Loucy (cell line): Measurements from ENCODE around the gene CHCHD5.
"Not testable (repeated sequence)": the region's sequence is repeated elsewhere in the genome, so short reads cannot be mapped to it uniquely, and the experiment has no call there.

Experiments
- H2AFZ ChIP-seq: fragments of 200-600 bp; sonication (generic); 2 replicates; pipeline ENCODE4 v1.6.0; 2016; ENCODE audit warnings: antibody characterized with exemption, mild to moderate bottlenecking, low read length, moderate library complexity
- H3F3A ChIP-seq: fragments of 200-600 bp; 2 replicates; pipeline ENCODE4 v1.6.0; 2016; ENCODE audit warnings: antibody characterized with exemption, low read depth, mild to moderate bottlenecking
- H3K27me3 ChIP-seq: fragments of 200-600 bp; sonication (generic); 2 replicates; pipeline ENCODE4 v1.6.1; 2014; ENCODE audit warnings: low read length, mild to moderate bottlenecking; ENCODE audit not compliant: insufficient read depth, poor library complexity, severe bottlenecking
- H3K36me3 ChIP-seq: fragments of 200-600 bp; sonication (generic); 2 replicates; pipeline ENCODE4 v1.6.1; 2016; ENCODE audit warnings: low read length; ENCODE audit not compliant: insufficient read depth
- H3K4me1 ChIP-seq: fragments of 200-600 bp; sonication (generic); 2 replicates; pipeline ENCODE4 v1.5.1; 2014; ENCODE audit warnings: low read length, mild to moderate bottlenecking; ENCODE audit not compliant: insufficient read depth, poor library complexity, severe bottlenecking
- H3K4me2 ChIP-seq: fragments of 200-600 bp; sonication (generic); 2 replicates; pipeline ENCODE4 v1.6.0; 2014; ENCODE audit warnings: antibody characterized with exemption, low read length, low read depth, mild to moderate bottlenecking; ENCODE audit not compliant: poor library complexity, severe bottlenecking
- H3K4me3 ChIP-seq: fragments of 200-600 bp; sonication (generic); 2 replicates; pipeline ENCODE4 v1.5.1; 2014; ENCODE audit warnings: low read length, mild to moderate bottlenecking, mixed read lengths; ENCODE audit not compliant: poor library complexity, severe bottlenecking
- H3K79me2 ChIP-seq: fragments of 200-600 bp; sonication (generic); 2 replicates; pipeline ENCODE4 v1.6.1; 2014; ENCODE audit warnings: low read length; ENCODE audit not compliant: insufficient read depth
- H3K9ac ChIP-seq: fragments of 200-600 bp; sonication (generic); 2 replicates; pipeline ENCODE4 v1.6.0; 2014; ENCODE audit warnings: mild to moderate bottlenecking, low read depth, low read length, moderate library complexity; ENCODE audit not compliant: poor library complexity, severe bottlenecking
- H3K9me2 ChIP-seq: fragments of 200-600 bp; sonication (generic); replicated peaks from 2 replicates; pipeline ENCODE4 v1.6.1; 2016; ENCODE audit warnings: low read depth, low read length, mixed read lengths
- H3K9me3 ChIP-seq: fragments of 200-600 bp; sonication (generic); 2 replicates; pipeline ENCODE4 v1.6.1; 2014; ENCODE audit warnings: mild to moderate bottlenecking, antibody characterized with exemption, low read length, low read depth; ENCODE audit not compliant: insufficient read depth
- H4K20me1 ChIP-seq: fragments of 200-600 bp; sonication (generic); 2 replicates; pipeline ENCODE4 v1.6.0; 2014; ENCODE audit warnings: antibody characterized with exemption, low read length, mild to moderate bottlenecking; ENCODE audit not compliant: insufficient read depth, poor library complexity, severe bottlenecking
- CTCF ChIP-seq: fragments of 200-600 bp; sonication (generic); conservative IDR thresholded peaks from 2 replicates; pipeline ENCODE4 v1.5.1; 2014; ENCODE audit warnings: mild to moderate bottlenecking, antibody characterized with exemption, low read length
- EZH2phosphoT487 ChIP-seq: fragments of 200-600 bp; IDR thresholded peaks from 2 replicates; pipeline ENCODE4 v1.6.1; 2018; ENCODE audit warnings: antibody characterized with exemption, mild to moderate bottlenecking, moderate library complexity, borderline replicate concordance

Gene CHCHD5

DNA sequence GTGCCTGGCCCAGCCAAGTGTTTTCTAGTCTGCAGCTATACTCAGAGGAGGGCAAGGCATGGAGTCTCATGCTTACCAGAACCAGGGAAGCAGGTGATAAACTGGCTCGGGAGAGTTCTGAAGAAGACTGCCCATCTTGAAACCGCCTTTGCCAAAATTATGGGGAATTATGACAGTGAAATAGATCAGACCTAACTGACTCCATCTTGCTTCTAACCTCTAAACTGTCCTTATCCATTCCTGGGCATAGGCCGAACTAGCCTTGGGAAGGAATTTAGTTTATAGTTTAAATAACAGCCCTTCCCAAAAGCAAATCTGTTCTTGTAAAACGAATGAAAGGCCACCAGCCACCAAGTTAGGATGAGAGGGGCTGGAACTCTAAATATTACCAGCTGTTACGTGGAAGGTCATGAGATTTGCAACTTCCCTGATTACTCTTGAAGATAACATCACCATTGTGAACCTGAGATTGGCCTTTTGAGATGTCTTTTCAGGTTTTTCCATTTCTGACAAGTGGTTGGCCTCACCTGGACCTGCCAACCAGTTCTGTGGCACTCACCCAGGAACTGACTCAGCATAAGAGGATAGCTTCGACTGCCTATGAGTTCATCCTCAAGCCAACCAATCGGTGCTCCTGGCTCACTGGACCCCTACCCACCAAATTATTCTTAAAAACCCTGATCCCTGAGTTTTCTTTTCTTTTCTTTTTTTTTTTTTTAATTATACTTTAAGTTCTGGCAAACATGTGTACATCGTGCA, 23.4 kb downstream of the CHCHD5 start:
- H3F3A ChIP-seq = no peaks in the 10 kb centered on the region
- H4K20me1 ChIP-seq = no peaks in the 10 kb centered on the region
- no peaks in the 10 kb centered on the region for H3K9me3 ChIP-seq
- H3K79me2 ChIP-seq = no peaks in the 10 kb centered on the region
- TF ChIP-seq EZH2phosphoT487 (no peak), CTCF (no peak)
- no peak overlapping the region for H2AFZ ChIP-seq
- no peak overlapping the region for H3K9ac ChIP-seq
- no peaks in the 10 kb centered on the region for H3K27me3 ChIP-seq
- H3K4me1 ChIP-seq = no peaks in the 10 kb centered on the region
- no peaks in the 10 kb centered on the region for H3K36me3 ChIP-seq
- H3K4me2 ChIP-seq = no peak overlapping the region
- H3K9me2 ChIP-seq = no peaks in the 10 kb centered on the region
- H3K4me3 ChIP-seq = no peak overlapping the region

- H3K9me2 ChIP-seq, H3K9me3 ChIP-seq, H3K4me2 ChIP-seq, H3K79me2 ChIP-seq, H4K20me1 ChIP-seq, H3K9ac ChIP-seq, H2AFZ ChIP-seq, H3F3A ChIP-seq, H3K27me3 ChIP-seq, H3K36me3 ChIP-seq, H3K4me3 ChIP-seq, H3K4me1 ChIP-seq: not testable (repeated sequence)
These were observed 24.9 kb downstream of the CHCHD5 start for GRCh38 chr2:112609320-112609719.

DNA sequence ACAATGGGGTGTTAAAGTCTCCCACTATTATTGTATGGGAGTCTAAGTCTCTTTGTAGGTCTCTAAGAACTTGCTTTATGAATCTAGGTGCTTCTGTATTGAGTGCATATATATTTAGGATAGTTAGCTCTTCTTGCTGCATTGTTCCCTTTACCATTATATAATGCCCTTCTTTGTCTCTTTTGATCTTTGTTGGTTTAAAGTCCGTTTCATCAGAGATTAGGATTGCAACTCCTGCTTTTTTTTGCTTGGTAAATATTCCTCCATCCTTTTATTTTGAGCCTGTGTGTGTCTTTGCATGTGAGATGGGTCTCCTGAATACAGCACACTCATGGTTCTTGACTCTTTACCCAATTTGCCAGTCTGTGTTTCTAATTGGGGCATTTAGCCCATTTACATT, 27.9 kb downstream of the CHCHD5 start:
- not testable (repeated sequence) for H3K9ac ChIP-seq, H3K36me3 ChIP-seq, H3K27me3 ChIP-seq, H3K9me2 ChIP-seq, H3K9me3 ChIP-seq, H3K4me3 ChIP-seq, H3K4me2 ChIP-seq, H2AFZ ChIP-seq, H3F3A ChIP-seq, H3K79me2 ChIP-seq, H3K4me1 ChIP-seq, H4K20me1 ChIP-seq

GRCh38 chr2:112614201-112614840, 29.9 kb downstream of the CHCHD5 start:
- Histone ChIP-seq H3K79me2 (no peaks in the 10 kb centered on the region), H3K36me3 (no peaks in the 10 kb centered on the region), H2AFZ (no peak overlapping the region)

More at GRCh38 chr2:112614201-112614840, 29.9 kb downstream of the CHCHD5 start:
- Histone ChIP-seq H3K4me3 (no peak overlapping the region), H3F3A (no peaks in the 10 kb centered on the region), H4K20me1 (no peaks in the 10 kb centered on the region), H3K4me1 (no peaks in the 10 kb centered on the region), H3K9ac (no peak overlapping the region), H3K9me2 (no peaks in the 10 kb centered on the region), H3K4me2 (no peak overlapping the region), H3K27me3 (no peaks in the 10 kb centered on the region), H3K9me3 (no peaks in the 10 kb centered on the region)
- TF ChIP-seq EZH2phosphoT487 = no peak
